HG03066 (cell line): ENCODE results near the gene STC2.

Experiments
- ATAC-seq: cut with Tn5 transposase; IDR thresholded peaks from one replicate; pipeline ENCODE4 v1.9.1; 2021; ENCODE audit warnings: low read depth; ENCODE audit not compliant: unreplicated experiment

The STC2 gene

GRCh38 chr5:173278172-173278571 lies 50.0 kb downstream of the STC2 start:
- no peak for ATAC-seq

- no peak for ATAC-seq
Measured at GRCh38 chr5:173274771-173275170, 53.4 kb downstream of the STC2 start.

- ATAC-seq: no peak
Measured at GRCh38 chr5:173271419-173271818, 56.8 kb downstream of the STC2 start.

- no peak for ATAC-seq
Measured at GRCh38 chr5:173268750-173269432, 59.3 kb downstream of the STC2 start.

GRCh38 chr5:173265433-173265832 lies 62.8 kb downstream of the STC2 start:
- no peak for ATAC-seq
